Keratinocyte (primary cell): ENCODE measurements around the gene ITIH5. TPM values are rescaled to one million over a fixed set of nuclear protein-coding genes. Genes with fewer than 3 reads are reported as not detected.

Experiments
- DNase-seq: peaks from one replicate; pipeline ENCODE4 v3.0.0-alpha.2; 2011; ENCODE audit warnings: low read depth, missing footprints, low spot score
- FAIRE-seq: peaks from 2 replicates; lab custom pipeline; 2011; peaks lifted over from hg19 to GRCh38; lab: Jason Lieb, UNC
- H2AFZ ChIP-seq: 2 replicates; pipeline ENCODE4 v1.6.0; 2012; ENCODE audit warnings: low read length, control low read depth, inconsistent platforms; ENCODE audit not compliant: control insufficient read depth
- H3K27ac ChIP-seq: 2 replicates; pipeline ENCODE4 v1.5.1; 2011; ENCODE audit warnings: low read length; ENCODE audit not compliant: control insufficient read depth, insufficient read depth
- H3K27me3 ChIP-seq: 3 replicates; pipeline ENCODE4 v1.6.0; 2011; ENCODE audit warnings: low read length; ENCODE audit not compliant: control insufficient read depth, insufficient read depth; ENCODE audit errors: extremely low read depth
- H3K36me3 ChIP-seq, 2 experiments: 2 replicates in 1 of 2; 3 replicates in 1 of 2; pipeline ENCODE4 v1.5.1; 2011; ENCODE audit warnings: low read length in 2 of 2, mild to moderate bottlenecking in 1 of 2; ENCODE audit not compliant: control insufficient read depth in 2 of 2, insufficient read depth in 2 of 2; ENCODE audit errors: extremely low read depth in 1 of 2
- H3K4me1 ChIP-seq: 3 replicates; pipeline ENCODE4 v1.5.1; 2011; ENCODE audit warnings: low read length; ENCODE audit not compliant: control insufficient read depth, insufficient read depth; ENCODE audit errors: extremely low read depth
- H3K4me2 ChIP-seq: 3 replicates; pipeline ENCODE4 v1.6.0; 2011; ENCODE audit warnings: low read depth, low read length; ENCODE audit not compliant: control insufficient read depth, insufficient read depth; ENCODE audit errors: extremely low read depth
- H3K4me3 ChIP-seq, 3 experiments: fragments of 200-600 bp in 1 of 3; sonication (generic) in 1 of 3; 2 replicates in 2 of 3; 3 replicates in 1 of 3; pipeline ENCODE4 v1.5.1; 2011 to 2016; ENCODE audit warnings: low read length in 3 of 3, mild to moderate bottlenecking in 3 of 3, control low read depth in 2 of 3, inconsistent platforms in 1 of 3, low read depth in 1 of 3, mixed read lengths in 1 of 3, mixed run types in 1 of 3, moderate library complexity in 1 of 3; ENCODE audit not compliant: control insufficient read depth in 2 of 3, insufficient read depth in 2 of 3; ENCODE audit errors: extremely low read depth in 1 of 3
- H3K79me2 ChIP-seq: 2 replicates; pipeline ENCODE4 v1.6.0; 2012; ENCODE audit warnings: low read length; ENCODE audit not compliant: control insufficient read depth, insufficient read depth
- H3K9ac ChIP-seq: 3 replicates; pipeline ENCODE4 v1.6.0; 2011; ENCODE audit warnings: low read length; ENCODE audit not compliant: control insufficient read depth, insufficient read depth; ENCODE audit errors: extremely low read depth
- H3K9me1 ChIP-seq: 3 replicates; pipeline ENCODE4 v1.6.0; 2011; ENCODE audit warnings: low read length; ENCODE audit not compliant: control insufficient read depth, insufficient read depth; ENCODE audit errors: extremely low read depth
- H3K9me3 ChIP-seq: 2 replicates; pipeline ENCODE4 v1.5.1; 2012; ENCODE audit warnings: low read depth, low read length; ENCODE audit not compliant: control insufficient read depth
- H4K20me1 ChIP-seq: 3 replicates; pipeline ENCODE4 v1.6.0; 2011; ENCODE audit warnings: low read length; ENCODE audit not compliant: control insufficient read depth, insufficient read depth; ENCODE audit errors: extremely low read depth
- CTCF ChIP-seq, 3 experiments: IDR thresholded peaks in 1 of 3; conservative IDR thresholded peaks in 1 of 3; optimal IDR thresholded peaks in 1 of 3; 2 replicates in 2 of 3; 3 replicates in 1 of 3; pipeline versions ENCODE3 to v1.5.1; 2011; ENCODE audit warnings: low read length in 3 of 3, mild to moderate bottlenecking in 3 of 3, moderate library complexity in 2 of 3, control low read depth in 1 of 3, inconsistent platforms in 1 of 3; ENCODE audit not compliant: insufficient read depth in 2 of 3; ENCODE audit errors: extremely low read depth in 1 of 3
- EZH2 ChIP-seq: IDR thresholded peaks from one replicate; pipeline ENCODE4 v1.6.1; 2012; ENCODE audit warnings: inconsistent platforms, mild to moderate bottlenecking, low read length, moderate library complexity
- dilution Hi-C: fragments of 300-500 bp; cut with MboI; formaldehyde crosslinking; loops from one replicate; pipeline ENCODE4 v1.7.0; 2020; ENCODE audit warnings: low sequenced_read_pairs; ENCODE audit not compliant: extremely low pct_ligation_motif_present
- polyA plus RNA-seq, 5 experiments: library from polyadenylated mRNA; depleted of rRNA in 3 of 5; stranded (reverse) in 3 of 5; stranded (forward) in 1 of 5; unstranded in 1 of 5; fragments of >200 nt; gene quantifications; 1 replicate in 1 of 5; 2 replicates in 3 of 5; 3 replicates in 1 of 5; pipeline versions ENCODE4 v1.2.1 to v1.2.3, GENCODE V29; 2011 to 2012; ENCODE audit warnings: missing spikeins in 2 of 5, low read depth in 1 of 5, low replicate concordance in 1 of 5

Gene ITIH5
- polyA plus RNA-seq, 1 donor (not counting 4 experiments of a cell fraction or from before 2014, with no cell fraction given), result not detected

- no peak for FAIRE-seq
- Histone ChIP-seq H2AFZ (no peak overlapping the region), H3K9ac (no peak overlapping the region), H3K27me3 (peaks cover 7% of the 10 kb centered on the region), H3K4me1 (no peaks in the 10 kb centered on the region), H3K36me3 (no peaks in the 10 kb centered on the region), H3K4me2 (no peak overlapping the region), H3K9me1 (no peaks in the 10 kb centered on the region), H3K9me3 (no peaks in the 10 kb centered on the region), H3K79me2 (no peaks in the 10 kb centered on the region), H4K20me1 (no peaks in the 10 kb centered on the region), H3K4me3 (no peak overlapping the region), H3K27ac (no peak overlapping the region)
- TF ChIP-seq EZH2 (no peak), CTCF (optimal IDR thresholded peaks at IDR 0.05 in 1 of 3, IDR thresholded peaks at IDR 0.05 in 1 of 3, conservative IDR thresholded peaks at IDR 0.05 in 1 of 3; ENCODE audit: extremely low read depth in 1 of 3, insufficient read depth in 2 of 3, low read length in 3 of 3) (peak; percentile 21 to 74 (median 43))
- DNase-seq, result no peak
- dilution Hi-C loops, result loop anchor here (10.0 kb wide), 1 partner anchor 155 kb away; no protein-coding TSS in a partner anchor
Measured at GRCh38 chr10:7529638-7530037, 137.1 kb downstream of the ITIH5 start.

- dilution Hi-C loops, result no loop called here
- no peak overlapping the region for H2AFZ ChIP-seq
- no peaks in the 10 kb centered on the region for H4K20me1 ChIP-seq
- H3K27ac ChIP-seq, result no peak overlapping the region
- no peak overlapping the region for H3K4me2 ChIP-seq
- H3K9me1 ChIP-seq, result no peaks in the 10 kb centered on the region
- H3K79me2 ChIP-seq, result no peaks in the 10 kb centered on the region
- no peaks in the 10 kb centered on the region for H3K36me3 ChIP-seq
- no peak for FAIRE-seq
- peaks cover 7% of the 10 kb centered on the region for H3K27me3 ChIP-seq
- no peak overlapping the region for H3K9ac ChIP-seq
- H3K4me3 ChIP-seq, result no peak overlapping the region
- no peak for DNase-seq
- H3K9me3 ChIP-seq, result no peaks in the 10 kb centered on the region
- TF ChIP-seq EZH2 (no peak), CTCF (optimal IDR thresholded peaks at IDR 0.05 in 1 of 3, IDR thresholded peaks at IDR 0.05 in 1 of 3, conservative IDR thresholded peaks at IDR 0.05 in 1 of 3; ENCODE audit: extremely low read depth in 1 of 3, insufficient read depth in 2 of 3, low read length in 3 of 3) (no peak)
- H3K4me1 ChIP-seq, result no peaks in the 10 kb centered on the region
Measured at GRCh38 chr10:7527468-7527867, 139.3 kb downstream of the ITIH5 start.
